ENCODE results near the gene THAP7.

- TF ChIP-seq CTCF (IDR thresholded peaks at IDR 0.05; ENCODE audit: insufficient read depth, low read depth, low read length) (no peak), EZH2 (IDR thresholded peaks at IDR 0.05; ENCODE audit: insufficient read depth, low read length) (no peak)
Measured at GRCh38 chr22:21025266-21025665, 23.3 kb upstream of the THAP7 start.
